ENCODE data around the gene MCF2L.

The MCF2L gene, protein sequence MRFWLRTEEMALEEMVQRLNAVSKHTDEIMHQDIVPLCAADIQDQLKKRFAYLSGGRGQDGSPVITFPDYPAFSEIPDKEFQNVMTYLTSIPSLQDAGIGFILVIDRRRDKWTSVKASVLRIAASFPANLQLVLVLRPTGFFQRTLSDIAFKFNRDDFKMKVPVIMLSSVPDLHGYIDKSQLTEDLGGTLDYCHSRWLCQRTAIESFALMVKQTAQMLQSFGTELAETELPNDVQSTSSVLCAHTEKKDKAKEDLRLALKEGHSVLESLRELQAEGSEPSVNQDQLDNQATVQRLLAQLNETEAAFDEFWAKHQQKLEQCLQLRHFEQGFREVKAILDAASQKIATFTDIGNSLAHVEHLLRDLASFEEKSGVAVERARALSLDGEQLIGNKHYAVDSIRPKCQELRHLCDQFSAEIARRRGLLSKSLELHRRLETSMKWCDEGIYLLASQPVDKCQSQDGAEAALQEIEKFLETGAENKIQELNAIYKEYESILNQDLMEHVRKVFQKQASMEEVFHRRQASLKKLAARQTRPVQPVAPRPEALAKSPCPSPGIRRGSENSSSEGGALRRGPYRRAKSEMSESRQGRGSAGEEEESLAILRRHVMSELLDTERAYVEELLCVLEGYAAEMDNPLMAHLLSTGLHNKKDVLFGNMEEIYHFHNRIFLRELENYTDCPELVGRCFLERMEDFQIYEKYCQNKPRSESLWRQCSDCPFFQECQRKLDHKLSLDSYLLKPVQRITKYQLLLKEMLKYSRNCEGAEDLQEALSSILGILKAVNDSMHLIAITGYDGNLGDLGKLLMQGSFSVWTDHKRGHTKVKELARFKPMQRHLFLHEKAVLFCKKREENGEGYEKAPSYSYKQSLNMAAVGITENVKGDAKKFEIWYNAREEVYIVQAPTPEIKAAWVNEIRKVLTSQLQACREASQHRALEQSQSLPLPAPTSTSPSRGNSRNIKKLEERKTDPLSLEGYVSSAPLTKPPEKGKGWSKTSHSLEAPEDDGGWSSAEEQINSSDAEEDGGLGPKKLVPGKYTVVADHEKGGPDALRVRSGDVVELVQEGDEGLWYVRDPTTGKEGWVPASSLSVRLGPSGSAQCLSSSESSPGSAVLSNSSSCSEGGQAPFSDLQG
- total RNA-seq, result 4.0 to 21.1 (median 9.3) reads per million in 9 experiments

GRCh38 chr13:112968910-112969691 lies at the start of gene MCF2L:
Gene MCF2L, plus strand, starts transcription at chr13:112969214. Its CDS starts 166 bp downstream, at chr13:112969380.
- Mint-ChIP-seq H3K27ac (peak within 1 kb of the TSS; percentile 82 to 84), H3K36me3 (ENCODE audit: insufficient read depth) (peaks cover 8% of the 10 kb centered on the region), H3K27me3 (peaks cover 6 to 23% of the 10 kb centered on the region in 2 donors), H3K9me3 (peaks cover 0 to 8% of the 10 kb centered on the region in 2 donors), H3K4me1 (ENCODE audit: low read depth in 2 of 2) (peaks cover 25 to 26% of the 10 kb centered on the region in 2 donors), H3K4me3 (peak within 1 kb of the TSS; percentile 76 to 87)
- ATAC-seq (replicated peaks), result peak; percentile 78
- DNase-seq, result peak; percentile 50 to 65 (median 59)

- Mint-ChIP-seq H3K4me3 (no peak overlapping the region), H3K36me3 (ENCODE audit: insufficient read depth) (no peaks in the 10 kb centered on the region), H3K27ac (no peak overlapping the region), H3K4me1 (ENCODE audit: low read depth in 2 of 2) (no peaks in the 10 kb centered on the region), H3K27me3 (peaks cover 33 to 58% of the 10 kb centered on the region in 2 donors), H3K9me3 (no peaks in the 10 kb centered on the region)
- ATAC-seq (replicated peaks) (no peak), DNase-seq (no peak)
Measured at GRCh38 chr13:112923962-112924361, 45.1 kb upstream of the MCF2L start.

DNA sequence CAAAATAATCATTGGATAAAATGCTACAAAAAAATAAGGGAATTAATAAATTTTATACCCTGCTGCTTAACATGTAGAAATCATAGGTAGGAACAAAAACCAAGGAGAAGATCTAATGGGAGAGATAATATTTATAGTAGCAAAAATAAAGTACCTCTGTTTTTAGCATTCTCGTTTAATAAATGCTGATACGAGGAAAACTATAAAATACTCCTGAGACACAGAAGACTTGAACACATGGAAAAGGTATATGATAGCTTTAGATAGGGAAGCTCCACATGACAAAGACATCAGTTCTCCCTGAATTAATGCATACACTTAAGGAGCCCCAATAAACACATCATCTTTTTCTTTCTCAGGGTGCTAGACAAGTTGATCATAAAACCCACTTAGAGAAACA lies 44.6 kb upstream of the MCF2L start:
- Mint-ChIP-seq H3K4me3 (no peak overlapping the region), H3K27ac (no peak overlapping the region), H3K9me3 (no peaks in the 10 kb centered on the region), H3K36me3 (ENCODE audit: insufficient read depth) (no peaks in the 10 kb centered on the region), H3K4me1 (ENCODE audit: low read depth in 2 of 2) (peaks cover 0 to 3% of the 10 kb centered on the region in 2 donors), H3K27me3 (peaks cover 37 to 62% of the 10 kb centered on the region in 2 donors)
- ATAC-seq (replicated peaks) (no peak), DNase-seq (no peak)

DNA sequence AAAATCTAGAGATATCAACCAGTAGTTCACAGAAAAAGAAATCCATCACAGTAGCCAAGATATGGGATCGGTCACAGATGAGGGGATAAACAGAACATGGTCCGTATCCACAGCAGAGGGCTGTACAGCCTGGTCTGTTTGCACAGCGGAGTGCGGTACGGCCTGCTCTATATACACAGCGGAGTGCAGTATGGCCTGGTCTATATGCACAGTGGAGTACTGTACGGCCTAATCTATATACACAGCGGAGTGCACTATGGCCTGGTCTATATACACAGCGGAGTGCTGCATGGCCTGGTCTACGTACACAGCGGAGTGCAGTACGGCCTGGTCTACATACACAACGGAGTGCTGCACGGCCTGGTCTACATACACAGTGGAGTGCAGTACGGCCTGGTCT lies 43.0 kb upstream of the MCF2L start:
- DNase-seq, result no peak
- Mint-ChIP-seq H3K27me3 (peaks cover 40 to 64% of the 10 kb centered on the region in 2 donors), H3K4me1 (ENCODE audit: low read depth in 2 of 2) (peaks cover 0 to 7% of the 10 kb centered on the region in 2 donors), H3K36me3 (ENCODE audit: insufficient read depth) (no peaks in the 10 kb centered on the region), H3K9me3 (no peaks in the 10 kb centered on the region), H3K27ac (no peak overlapping the region), H3K4me3 (no peak overlapping the region)
- ATAC-seq (replicated peaks), result no peak

- H3K9me3 Mint-ChIP-seq, result no peaks in the 10 kb centered on the region
- H3K36me3 Mint-ChIP-seq (ENCODE audit: insufficient read depth), result no peaks in the 10 kb centered on the region
- no peak for ATAC-seq (replicated peaks)
- peaks cover 0 to 7% of the 10 kb centered on the region in 2 donors for H3K4me1 Mint-ChIP-seq (ENCODE audit: low read depth in 2 of 2)
- H3K27ac Mint-ChIP-seq, result no peak overlapping the region
- H3K4me3 Mint-ChIP-seq, result no peak overlapping the region
- peaks cover 41 to 69% of the 10 kb centered on the region in 2 donors for H3K27me3 Mint-ChIP-seq
- DNase-seq, result no peak
Measured at GRCh38 chr13:112926993-112927392, 42.0 kb upstream of the MCF2L start.

- Mint-ChIP-seq H3K27ac (no peak overlapping the region), H3K4me3 (no peak overlapping the region), H3K9me3 (no peaks in the 10 kb centered on the region), H3K4me1 (ENCODE audit: low read depth in 2 of 2) (peaks cover 0 to 7% of the 10 kb centered on the region in 2 donors), H3K36me3 (ENCODE audit: insufficient read depth) (no peaks in the 10 kb centered on the region), H3K27me3 (peaks cover 45 to 80% of the 10 kb centered on the region in 2 donors)
- DNase-seq, result no peak
- no peak for ATAC-seq (replicated peaks)
Measured at GRCh38 chr13:112928020-112928971, 40.7 kb upstream of the MCF2L start.

DNA sequence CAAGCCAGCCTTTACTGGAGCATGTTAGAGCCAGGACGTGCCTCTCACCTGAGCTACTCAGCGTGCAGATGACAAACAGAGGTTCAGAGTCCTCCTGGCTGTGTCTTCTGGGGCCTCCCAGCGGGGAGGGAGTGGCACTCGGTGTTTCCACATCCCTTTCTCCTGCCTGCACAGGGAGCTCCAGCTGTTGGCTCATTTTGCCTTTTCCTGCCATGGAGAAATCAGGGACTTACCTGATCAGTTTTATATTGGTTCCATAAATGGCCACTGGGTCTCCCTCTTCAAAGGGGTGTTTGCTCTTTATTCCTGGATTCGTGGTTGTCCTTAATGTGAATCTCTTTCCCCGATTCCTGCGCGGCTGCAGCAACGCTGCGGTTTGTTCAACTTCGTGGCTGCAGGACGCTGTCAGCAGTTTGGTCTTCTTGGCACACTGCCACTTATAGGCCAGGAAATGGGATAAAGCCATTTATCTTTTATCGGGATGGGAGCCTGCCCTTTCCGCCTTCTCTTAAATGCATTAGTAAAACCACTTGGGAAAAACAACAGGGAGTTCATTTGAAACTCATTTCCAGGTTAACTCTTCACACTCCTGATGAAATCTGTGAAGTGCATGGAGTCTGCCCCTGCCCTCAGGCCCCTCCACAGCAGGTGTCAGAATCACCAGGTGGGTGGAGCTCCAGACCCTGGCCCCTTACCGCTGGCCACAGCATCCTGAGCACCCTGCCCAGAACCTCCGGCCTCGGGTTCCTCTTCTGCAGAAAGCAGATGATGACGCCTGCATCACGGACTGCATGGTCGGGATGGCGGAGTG lies 39.8 kb upstream of the MCF2L start:
- Mint-ChIP-seq H3K4me3 (no peak overlapping the region), H3K27ac (no peak overlapping the region), H3K27me3 (peaks cover 53 to 82% of the 10 kb centered on the region in 2 donors), H3K9me3 (no peaks in the 10 kb centered on the region), H3K36me3 (ENCODE audit: insufficient read depth) (no peaks in the 10 kb centered on the region), H3K4me1 (ENCODE audit: low read depth in 2 of 2) (peaks cover 0 to 7% of the 10 kb centered on the region in 2 donors)
- DNase-seq (no peak), ATAC-seq (replicated peaks) (no peak)

- ATAC-seq (replicated peaks), result no peak
- H3K9me3 Mint-ChIP-seq, result no peaks in the 10 kb centered on the region
- no peaks in the 10 kb centered on the region for H3K36me3 Mint-ChIP-seq (ENCODE audit: insufficient read depth)
- H3K27me3 Mint-ChIP-seq, result peaks cover 54 to 81% of the 10 kb centered on the region in 2 donors
- H3K4me1 Mint-ChIP-seq (ENCODE audit: low read depth in 2 of 2), result peaks cover 0 to 7% of the 10 kb centered on the region in 2 donors
- H3K27ac Mint-ChIP-seq, result no peak overlapping the region
- DNase-seq, result no peak
- no peak overlapping the region for H3K4me3 Mint-ChIP-seq
Measured at GRCh38 chr13:112929783-112930055, 39.3 kb upstream of the MCF2L start.

- no peaks in the 10 kb centered on the region for H3K36me3 Mint-ChIP-seq (ENCODE audit: insufficient read depth)
- DNase-seq, result no peak
- H3K9me3 Mint-ChIP-seq, result no peaks in the 10 kb centered on the region
- no peak for ATAC-seq (replicated peaks)
- H3K27me3 Mint-ChIP-seq, result peaks cover 54 to 86% of the 10 kb centered on the region in 2 donors
- peaks cover 0 to 7% of the 10 kb centered on the region in 2 donors for H3K4me1 Mint-ChIP-seq (ENCODE audit: low read depth in 2 of 2)
- H3K27ac Mint-ChIP-seq, result no peak overlapping the region
- no peak overlapping the region for H3K4me3 Mint-ChIP-seq
Measured at GRCh38 chr13:112930192-112930591, 38.8 kb upstream of the MCF2L start.

DNA sequence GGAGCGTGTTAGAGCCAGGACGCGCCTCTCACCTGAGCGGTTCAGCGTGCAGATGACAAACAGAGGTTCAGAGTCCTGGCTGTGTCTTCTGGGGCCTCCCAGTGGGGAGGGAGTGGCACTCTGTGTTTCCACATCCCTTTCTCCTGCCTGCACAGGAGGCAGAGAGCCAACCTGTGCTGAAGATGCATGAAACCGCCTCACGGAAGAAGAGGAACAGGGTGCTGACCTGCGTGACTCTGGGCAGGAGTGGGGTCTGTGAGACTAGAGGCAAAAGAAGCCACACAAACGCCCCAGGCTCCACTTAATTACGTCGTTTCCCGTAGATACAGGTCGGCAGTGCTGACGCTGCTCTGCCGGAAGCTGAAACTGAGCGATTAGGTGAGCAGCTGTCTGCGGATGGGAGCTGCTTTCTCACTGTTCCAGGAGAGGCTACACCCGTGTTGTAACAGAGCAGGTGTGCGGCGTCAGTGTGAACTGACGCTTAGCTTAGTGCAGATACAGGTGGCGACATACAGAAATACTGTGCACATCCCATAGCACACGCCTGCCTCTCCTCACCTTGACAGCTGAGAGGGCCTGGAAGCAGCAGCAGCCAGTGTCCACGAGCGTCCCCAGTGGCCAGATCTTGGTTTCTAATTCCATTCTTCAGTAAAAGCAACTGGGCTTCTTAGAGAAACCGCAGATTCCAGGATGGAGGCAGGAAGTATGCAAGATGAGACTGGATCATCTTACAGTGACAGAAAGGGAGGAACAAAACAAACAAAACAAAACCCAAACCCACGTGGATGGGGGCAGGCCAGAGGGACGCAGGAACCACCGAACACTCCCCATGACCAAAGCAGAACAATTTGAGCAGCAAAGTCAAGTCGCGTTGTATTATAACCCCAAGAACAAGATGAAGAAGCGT lies 37.7 kb upstream of the MCF2L start:
- Mint-ChIP-seq H3K27ac (no peak overlapping the region), H3K4me3 (no peak overlapping the region)
- no peak for DNase-seq

GRCh38 chr13:112932971-112933370 lies 36.0 kb upstream of the MCF2L start:
- no peaks in the 10 kb centered on the region for H3K36me3 Mint-ChIP-seq (ENCODE audit: insufficient read depth)
- H3K4me3 Mint-ChIP-seq, result no peak overlapping the region
- H3K9me3 Mint-ChIP-seq, result no peaks in the 10 kb centered on the region
- ATAC-seq (replicated peaks) (no peak), DNase-seq (no peak)
- H3K4me1 Mint-ChIP-seq (ENCODE audit: low read depth in 2 of 2), result peaks cover 0 to 7% of the 10 kb centered on the region in 2 donors
- peaks cover 55 to 87% of the 10 kb centered on the region in 2 donors for H3K27me3 Mint-ChIP-seq
- H3K27ac Mint-ChIP-seq, result no peak overlapping the region

More for the DNA sequence above, 37.7 kb upstream of the MCF2L start:
- H3K36me3 Mint-ChIP-seq (ENCODE audit: insufficient read depth), result no peaks in the 10 kb centered on the region
- peak; percentile 16 for ATAC-seq (replicated peaks)
- H3K9me3 Mint-ChIP-seq, result no peaks in the 10 kb centered on the region
- peaks cover 0 to 7% of the 10 kb centered on the region in 2 donors for H3K4me1 Mint-ChIP-seq (ENCODE audit: low read depth in 2 of 2)
- peaks cover 54 to 90% of the 10 kb centered on the region in 2 donors for H3K27me3 Mint-ChIP-seq
